ENCODE results near the gene CLASRP. TPM values are rescaled to one million over a fixed set of nuclear protein-coding genes. Genes with fewer than 3 reads are reported as not detected.

CLASRP gene
- total RNA-seq, 1 experiment from 2014 or later, result 88.0 TPM

- TF ChIP-seq PRDM15 (CRISPR knock-in tag; IDR thresholded peaks at IDR 0.05) (no peak), JUN (CRISPR knock-in tag; IDR thresholded peaks at IDR 0.05) (no peak), GABPB1 (CRISPR knock-in tag; IDR thresholded peaks at IDR 0.05) (no peak), ZNF121 (CRISPR knock-in tag; IDR thresholded peaks at IDR 0.05) (no peak), ZNF263 (CRISPR knock-in tag; IDR thresholded peaks at IDR 0.05; ENCODE audit: low read depth) (no peak), NR2C2 (CRISPR knock-in tag; IDR thresholded peaks at IDR 0.05) (no peak), STAT6 (CRISPR knock-in tag; conservative IDR thresholded peaks at IDR 0.05; ENCODE audit: low read depth) (no peak), RELA (CRISPR knock-in tag; IDR thresholded peaks at IDR 0.05; ENCODE audit: borderline replicate concordance) (no peak), ARID4B (CRISPR knock-in tag; IDR thresholded peaks at IDR 0.05; ENCODE audit: borderline replicate concordance) (no peak), PREB (CRISPR knock-in tag; IDR thresholded peaks at IDR 0.05; ENCODE audit: borderline replicate concordance) (no peak)
- DNase-seq (ENCODE audit: low spot score) (no peak), ATAC-seq (no peak)
- no peaks in the 10 kb centered on the region for H3K9me3 Mint-ChIP-seq
- ChIA-PET CTCF (interaction anchor here (3.4 kb wide), 1 partner anchor 41 kb away, joined by 10 read pairs; no protein-coding TSS in a partner anchor), POLR2A (no interaction called here)
- H3K27me3 Mint-ChIP-seq (ENCODE audit: low read depth), result no peaks in the 10 kb centered on the region
- H3K36me3 Mint-ChIP-seq, result no peaks in the 10 kb centered on the region
- H3K27ac Mint-ChIP-seq, result peak overlapping the region; percentile 59
- no peak overlapping the region for H3K4me3 Mint-ChIP-seq
- H3K4me1 Mint-ChIP-seq, result peaks cover 68% of the 10 kb centered on the region
These were observed 61.4 kb downstream of the CLASRP start for GRCh38 chr19:45100201-45100600.

GRCh38 chr19:45100846-45101252, 62.0 kb downstream of the CLASRP start:
- ChIA-PET POLR2A (no interaction called here), CTCF (interaction anchor here (1.0 kb wide), 1 partner anchor 35 kb away, joined by 3 read pairs; no protein-coding TSS in a partner anchor)
- DNase-seq (ENCODE audit: low spot score) (no peak), ATAC-seq (no peak)
- Mint-ChIP-seq H3K27ac (peak overlapping the region; percentile 59), H3K27me3 (ENCODE audit: low read depth) (no peaks in the 10 kb centered on the region), H3K36me3 (no peaks in the 10 kb centered on the region), H3K4me3 (no peak overlapping the region), H3K4me1 (peaks cover 65% of the 10 kb centered on the region), H3K9me3 (no peaks in the 10 kb centered on the region)
- TF ChIP-seq SMAD4 (CRISPR knock-in tag; IDR thresholded peaks at IDR 0.05) (no peak), HMGA2 (CRISPR knock-in tag; IDR thresholded peaks at IDR 0.05) (no peak), ZNF219 (CRISPR knock-in tag; IDR thresholded peaks at IDR 0.05; ENCODE audit: borderline replicate concordance) (no peak), HMGXB4 (CRISPR knock-in tag; IDR thresholded peaks at IDR 0.05) (no peak), ZNF423 (CRISPR knock-in tag; IDR thresholded peaks at IDR 0.05) (no peak), ZNF416 (CRISPR knock-in tag; IDR thresholded peaks at IDR 0.05) (no peak), ERG (CRISPR knock-in tag; IDR thresholded peaks at IDR 0.05) (no peak), CBFB (CRISPR knock-in tag; IDR thresholded peaks at IDR 0.05; ENCODE audit: low read depth) (no peak)
